GM19455 (cell line): ENCODE data around the gene FSCB.
"Not testable (repeated sequence)": the region's sequence is repeated elsewhere in the genome, so short reads cannot be mapped to it uniquely, and the experiment has no call there.

ENCODE experiments used
- ATAC-seq: cut with Tn5 transposase; IDR thresholded peaks from one replicate; pipeline ENCODE4 v1.9.1; 2021; ENCODE audit not compliant: unreplicated experiment

Gene FSCB, protein sequence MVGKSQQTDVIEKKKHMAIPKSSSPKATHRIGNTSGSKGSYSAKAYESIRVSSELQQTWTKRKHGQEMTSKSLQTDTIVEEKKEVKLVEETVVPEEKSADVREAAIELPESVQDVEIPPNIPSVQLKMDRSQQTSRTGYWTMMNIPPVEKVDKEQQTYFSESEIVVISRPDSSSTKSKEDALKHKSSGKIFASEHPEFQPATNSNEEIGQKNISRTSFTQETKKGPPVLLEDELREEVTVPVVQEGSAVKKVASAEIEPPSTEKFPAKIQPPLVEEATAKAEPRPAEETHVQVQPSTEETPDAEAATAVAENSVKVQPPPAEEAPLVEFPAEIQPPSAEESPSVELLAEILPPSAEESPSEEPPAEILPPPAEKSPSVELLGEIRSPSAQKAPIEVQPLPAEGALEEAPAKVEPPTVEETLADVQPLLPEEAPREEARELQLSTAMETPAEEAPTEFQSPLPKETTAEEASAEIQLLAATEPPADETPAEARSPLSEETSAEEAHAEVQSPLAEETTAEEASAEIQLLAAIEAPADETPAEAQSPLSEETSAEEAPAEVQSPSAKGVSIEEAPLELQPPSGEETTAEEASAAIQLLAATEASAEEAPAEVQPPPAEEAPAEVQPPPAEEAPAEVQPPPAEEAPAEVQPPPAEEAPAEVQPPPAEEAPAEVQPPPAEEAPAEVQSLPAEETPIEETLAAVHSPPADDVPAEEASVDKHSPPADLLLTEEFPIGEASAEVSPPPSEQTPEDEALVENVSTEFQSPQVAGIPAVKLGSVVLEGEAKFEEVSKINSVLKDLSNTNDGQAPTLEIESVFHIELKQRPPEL

GRCh38 chr14:44507183-44507582, at the start of gene FSCB:
FSCB (minus strand) TSS chr14:44507283; CDS start chr14:44506987, 296 bp downstream.
- no peak for ATAC-seq

DNA sequence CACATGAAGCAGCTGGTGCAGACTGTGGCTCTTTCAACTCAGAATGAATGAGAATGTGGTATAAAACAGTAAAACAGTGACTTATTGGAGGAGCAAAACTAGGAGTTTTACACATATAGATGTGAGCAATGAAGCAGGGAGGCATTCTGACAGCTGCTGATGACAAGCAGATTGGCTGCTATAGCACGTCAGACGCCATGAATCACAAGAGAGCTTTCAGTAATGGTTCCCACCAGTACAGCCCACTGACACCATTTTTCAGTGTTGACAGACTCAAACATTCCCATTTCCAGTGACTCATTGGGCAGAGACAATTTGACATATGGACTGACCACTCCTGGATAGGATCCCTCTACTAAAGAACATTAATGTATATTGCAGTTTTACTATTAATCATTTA, 24.6 kb upstream of the FSCB start:
- ATAC-seq, result no peak

GRCh38 chr14:44530475-44530874, 23.4 kb upstream of the FSCB start:
- no peak for ATAC-seq

DNA sequence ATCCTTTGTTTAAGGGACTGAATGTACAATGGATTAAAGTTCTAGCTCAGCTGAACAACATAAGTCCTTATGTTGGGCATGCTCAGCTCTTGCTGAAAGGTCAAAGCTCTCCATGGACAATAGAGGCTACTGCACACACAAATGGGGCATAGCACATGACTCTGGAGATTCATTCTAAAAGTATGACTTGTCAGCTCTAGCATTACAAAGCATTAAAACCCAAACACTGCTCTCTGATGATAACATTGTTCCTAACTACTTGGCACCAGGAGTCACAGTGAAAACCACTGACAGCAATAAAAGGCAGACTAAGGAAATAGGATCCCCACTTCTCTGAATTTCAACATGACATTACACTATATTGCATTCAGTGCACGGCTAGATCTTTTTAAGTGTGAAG, 21.9 kb upstream of the FSCB start:
- ATAC-seq, result no peak

DNA sequence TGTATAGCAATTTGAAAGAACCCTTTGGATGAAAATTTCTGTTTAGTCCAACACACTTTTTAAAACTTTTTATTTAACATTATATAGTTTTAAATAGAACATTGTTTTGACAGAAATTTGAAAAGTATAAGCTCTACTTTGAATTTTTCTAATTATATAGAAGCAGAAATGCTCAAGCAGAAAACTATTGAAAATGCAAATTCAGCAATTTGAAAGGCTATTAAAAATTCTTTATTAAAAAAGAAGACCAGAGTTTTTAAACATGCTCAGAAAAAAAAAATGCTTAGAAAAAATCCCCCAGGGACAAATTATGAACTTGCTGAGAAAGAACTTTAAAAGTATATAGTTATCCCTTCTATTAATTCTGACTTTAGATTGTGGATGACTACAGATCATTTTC, 21.1 kb upstream of the FSCB start:
- no peak for ATAC-seq

DNA sequence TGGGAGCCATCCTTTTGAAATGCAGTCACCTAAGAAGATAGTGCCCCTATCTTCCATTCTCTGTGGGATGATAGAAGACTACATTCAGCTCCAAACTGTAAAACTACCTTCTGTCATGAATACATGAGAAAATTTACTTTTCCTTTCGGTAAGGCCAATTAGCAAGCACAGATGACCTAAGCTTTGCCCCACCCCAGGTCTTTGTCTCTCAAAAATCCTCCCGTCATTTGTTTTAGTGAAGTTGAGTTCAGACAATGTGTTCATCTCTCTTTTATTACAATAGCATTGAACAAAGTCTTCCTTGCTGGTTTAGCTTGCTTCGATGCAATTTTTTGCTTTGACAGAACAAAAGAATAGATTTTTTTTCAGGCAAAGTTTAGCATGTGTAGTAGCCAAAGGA, 18.2 kb upstream of the FSCB start:
- ATAC-seq, result no peak

- not testable (repeated sequence) for ATAC-seq
These were observed 8.6 kb upstream of the FSCB start for GRCh38 chr14:44515668-44516067.

DNA sequence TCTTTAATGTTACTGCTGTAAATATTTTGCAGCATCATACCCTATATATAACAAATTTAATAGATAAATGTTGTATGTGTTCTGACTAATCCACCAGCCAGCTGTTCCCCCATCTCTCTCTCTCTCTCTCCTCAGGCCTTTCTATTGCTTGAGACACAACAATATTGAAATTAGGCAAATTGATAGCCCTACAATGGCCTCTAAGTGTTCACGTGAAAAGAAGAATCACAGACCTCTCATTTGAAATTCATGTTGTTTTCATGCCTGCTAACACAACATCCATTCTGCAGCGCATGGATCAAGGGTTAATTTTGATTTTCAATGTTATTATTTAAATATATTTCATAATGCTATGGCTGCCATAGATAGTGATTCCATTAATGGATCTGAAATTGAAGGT, 1.8 kb upstream of the FSCB start:
- ATAC-seq, result no peak

DNA sequence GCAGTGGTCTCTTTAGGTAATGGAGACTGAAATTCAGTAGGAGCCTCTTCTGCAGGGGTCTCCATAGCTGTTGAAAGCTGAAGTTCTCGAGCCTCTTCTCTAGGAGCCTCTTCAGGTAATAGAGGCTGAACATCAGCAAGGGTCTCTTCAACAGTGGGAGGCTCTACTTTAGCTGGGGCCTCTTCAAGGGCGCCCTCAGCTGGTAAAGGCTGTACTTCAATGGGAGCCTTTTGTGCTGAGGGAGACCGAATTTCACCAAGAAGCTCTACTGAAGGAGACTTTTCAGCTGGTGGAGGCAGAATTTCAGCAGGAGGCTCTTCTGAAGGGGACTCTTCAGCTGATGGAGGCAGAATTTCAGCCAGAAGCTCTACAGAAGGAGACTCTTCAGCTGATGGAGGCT, 1.5 kb downstream of the FSCB start:
- no peak for ATAC-seq

GRCh38 chr14:44497148-44497547, 9.9 kb downstream of the FSCB start:
- ATAC-seq, result no peak

DNA sequence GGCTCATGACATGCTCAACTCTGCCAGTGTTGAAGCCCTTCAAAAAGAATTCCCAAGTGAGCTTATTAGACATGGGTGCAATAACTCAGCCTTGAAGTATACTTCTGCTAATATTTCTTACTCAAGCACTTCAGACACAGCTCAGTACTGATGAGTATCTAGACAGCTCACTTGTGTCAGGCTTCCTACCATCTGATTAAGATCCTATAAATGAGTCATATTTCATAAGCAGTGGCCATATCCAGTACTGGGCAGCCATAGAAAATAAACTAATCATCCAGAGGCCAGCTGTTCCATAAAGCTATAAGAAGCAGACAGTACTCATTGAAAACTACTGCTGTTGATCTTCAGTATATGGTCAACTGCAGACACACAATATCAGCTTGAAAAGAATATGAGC, 12.9 kb downstream of the FSCB start:
- ATAC-seq, result no peak

GRCh38 chr14:44490966-44491365, 16.1 kb downstream of the FSCB start:
- ATAC-seq, result no peak

DNA sequence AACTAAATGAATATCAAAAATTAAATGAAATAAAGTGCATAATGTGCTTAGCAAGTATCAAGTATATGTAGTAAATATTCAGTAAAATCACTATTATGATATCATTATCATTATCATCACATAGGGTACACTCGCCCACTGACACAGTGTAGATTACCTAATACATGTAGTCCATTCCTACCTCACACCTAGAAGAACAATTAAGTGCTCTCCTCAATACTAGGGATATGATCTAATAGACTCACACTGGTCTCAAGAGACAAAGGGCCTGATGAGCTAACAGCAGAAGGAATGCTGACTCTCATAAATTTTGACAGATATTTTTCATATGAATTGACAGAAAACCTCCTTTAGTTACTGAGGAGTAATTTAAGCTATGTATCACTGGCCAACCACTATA, 29.1 kb downstream of the FSCB start:
- no peak for ATAC-seq

GRCh38 chr14:44468771-44469170, 38.3 kb downstream of the FSCB start:
- no peak for ATAC-seq

GRCh38 chr14:44463356-44464004, 43.6 kb downstream of the FSCB start:
- ATAC-seq, result no peak

DNA sequence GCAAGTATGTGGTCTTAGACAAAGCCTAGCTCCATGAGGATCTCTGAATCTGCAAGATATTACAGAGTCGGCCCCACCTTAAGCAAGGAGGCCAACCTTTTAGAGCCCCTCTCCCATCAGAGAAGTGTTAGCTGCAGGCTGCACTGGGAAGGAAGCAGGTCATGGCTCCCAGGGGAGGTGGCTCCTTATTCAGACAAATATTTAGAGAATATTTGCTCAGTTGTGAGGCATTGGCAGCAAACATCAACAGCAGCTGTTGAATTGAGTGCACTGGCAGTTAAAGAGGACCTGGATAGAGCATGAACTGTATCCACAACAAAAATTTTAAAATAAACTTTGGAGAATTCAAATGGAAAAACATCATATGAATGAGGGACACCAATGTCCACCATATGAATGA, 44.7 kb downstream of the FSCB start:
- ATAC-seq, result no peak

DNA sequence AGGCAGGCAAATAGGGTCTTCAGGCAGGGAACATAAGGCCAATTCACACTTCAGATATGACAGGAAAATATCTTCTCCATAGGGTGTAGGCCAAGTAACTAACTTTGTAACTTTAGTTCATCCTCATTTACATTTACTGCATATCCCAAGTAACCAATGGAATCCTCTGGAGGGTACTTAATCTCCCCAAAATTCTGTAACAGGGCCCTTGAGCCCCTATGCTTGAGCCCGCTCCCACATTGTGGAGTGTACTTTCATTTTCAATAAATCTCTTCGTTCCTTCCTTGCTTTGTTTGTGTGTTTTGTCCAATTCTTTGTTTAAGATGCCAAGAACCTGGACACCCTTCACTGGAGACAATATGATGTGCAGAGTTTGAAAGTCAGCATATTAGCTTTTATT, 45.3 kb downstream of the FSCB start:
- no peak for ATAC-seq
